Measurements from ENCODE around the gene HSPG2.

Gene HSPG2

GRCh38 chr1:21831454-21831970, 105.6 kb downstream of the HSPG2 start:
- no peaks in the 10 kb centered on the region for H3K27me3 ChIP-seq (ENCODE audit: insufficient read depth, low read depth, severe bottlenecking)
- peaks cover 43% of the 10 kb centered on the region for H3K36me3 ChIP-seq
- H3K27ac ChIP-seq: no peak overlapping the region
- DNase-seq: no peak
- no peak for TF ChIP-seq CTCF (IDR thresholded peaks at IDR 0.05; ENCODE audit: low read depth, low read length)
- peaks cover 2% of the 10 kb centered on the region for H3K9me3 ChIP-seq (ENCODE audit: severe bottlenecking)
- no peak overlapping the region for H3K4me3 ChIP-seq (ENCODE audit: low read depth, low read length)

GRCh38 chr1:21830792-21831453, 106.2 kb downstream of the HSPG2 start:
- Histone ChIP-seq H3K36me3 (peaks cover 43% of the 10 kb centered on the region), H3K9me3 (ENCODE audit: severe bottlenecking) (peaks cover 2% of the 10 kb centered on the region), H3K4me3 (ENCODE audit: low read depth, low read length) (no peak overlapping the region), H3K27me3 (ENCODE audit: insufficient read depth, low read depth, severe bottlenecking) (no peaks in the 10 kb centered on the region), H3K27ac (no peak overlapping the region)
- DNase-seq: no peak
- no peak for TF ChIP-seq CTCF (IDR thresholded peaks at IDR 0.05; ENCODE audit: low read depth, low read length)

- peaks cover 31% of the 10 kb centered on the region for H3K36me3 ChIP-seq
- TF ChIP-seq CTCF (IDR thresholded peaks at IDR 0.05; ENCODE audit: low read depth, low read length): no peak
- no peak overlapping the region for H3K27ac ChIP-seq
- peaks cover 2% of the 10 kb centered on the region for H3K9me3 ChIP-seq (ENCODE audit: severe bottlenecking)
- H3K4me3 ChIP-seq (ENCODE audit: low read depth, low read length): no peak overlapping the region
- no peak for DNase-seq
- no peaks in the 10 kb centered on the region for H3K27me3 ChIP-seq (ENCODE audit: insufficient read depth, low read depth, severe bottlenecking)
Measured at GRCh38 chr1:21829294-21829693, 107.8 kb downstream of the HSPG2 start.

GRCh38 chr1:21828506-21829210, 108.5 kb downstream of the HSPG2 start:
- Histone ChIP-seq H3K4me3 (ENCODE audit: low read depth, low read length) (no peak overlapping the region), H3K27me3 (ENCODE audit: insufficient read depth, low read depth, severe bottlenecking) (no peaks in the 10 kb centered on the region), H3K9me3 (ENCODE audit: severe bottlenecking) (no peaks in the 10 kb centered on the region), H3K36me3 (peaks cover 24% of the 10 kb centered on the region), H3K27ac (no peak overlapping the region)
- no peak for TF ChIP-seq CTCF (IDR thresholded peaks at IDR 0.05; ENCODE audit: low read depth, low read length)
- no peak for DNase-seq

- H3K4me3 ChIP-seq (ENCODE audit: low read depth, low read length): no peak overlapping the region
- H3K36me3 ChIP-seq: peaks cover 19% of the 10 kb centered on the region
Measured at GRCh38 chr1:21828075-21828474, 109.0 kb downstream of the HSPG2 start.

More at GRCh38 chr1:21828075-21828474, 109.0 kb downstream of the HSPG2 start:
- no peak overlapping the region for H3K27ac ChIP-seq
- H3K9me3 ChIP-seq (ENCODE audit: severe bottlenecking): no peaks in the 10 kb centered on the region
- no peaks in the 10 kb centered on the region for H3K27me3 ChIP-seq (ENCODE audit: insufficient read depth, low read depth, severe bottlenecking)
- DNase-seq: no peak
- TF ChIP-seq CTCF (IDR thresholded peaks at IDR 0.05; ENCODE audit: low read depth, low read length): no peak
